ENCODE measurements around the gene RHEB.

The RHEB gene, protein sequence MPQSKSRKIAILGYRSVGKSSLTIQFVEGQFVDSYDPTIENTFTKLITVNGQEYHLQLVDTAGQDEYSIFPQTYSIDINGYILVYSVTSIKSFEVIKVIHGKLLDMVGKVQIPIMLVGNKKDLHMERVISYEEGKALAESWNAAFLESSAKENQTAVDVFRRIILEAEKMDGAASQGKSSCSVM

DNA sequence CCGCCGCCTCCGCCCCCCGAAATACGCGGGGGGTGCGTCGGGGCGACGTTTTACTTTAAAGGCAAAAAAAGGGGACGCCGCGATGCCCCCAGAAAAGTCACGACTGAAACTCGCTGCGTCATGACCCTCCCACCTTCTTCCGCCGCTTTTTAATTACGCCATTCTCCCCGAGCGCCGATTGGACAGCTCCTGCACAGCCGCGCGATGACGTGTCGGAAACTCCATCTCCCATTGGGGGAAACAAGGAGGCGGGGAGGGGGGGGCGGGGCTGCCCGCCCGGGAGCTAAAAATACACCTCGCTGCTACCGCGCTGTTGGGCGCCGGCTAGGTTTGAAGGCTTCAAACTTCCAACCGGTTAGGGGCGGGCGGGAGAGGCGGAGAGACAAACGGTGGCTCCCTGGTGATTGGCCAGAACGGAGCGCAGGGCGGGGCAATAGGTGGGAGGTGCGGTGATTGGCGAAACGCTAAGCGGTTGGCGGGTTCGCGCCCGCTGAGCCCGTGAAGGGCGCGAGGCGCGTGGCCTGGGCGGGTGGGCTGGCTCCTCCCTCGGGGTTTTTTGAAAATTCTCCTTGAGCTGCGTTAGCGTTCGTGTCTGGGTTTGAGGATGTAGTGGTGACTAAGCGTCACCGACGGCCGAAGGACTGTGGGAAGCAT, at the start of gene RHEB:
Gene RHEB, minus strand, starts transcription at position 131 of the 654 bp plus-strand sequence. CDS start 384 bp downstream, outside the sequence.
- Histone ChIP-seq H3K9me3 (ENCODE audit: control insufficient read depth, insufficient read depth, low read depth, low read length) (0 out of 2 replicates have a peak, but pooled peaks cover 2% of the 10 kb centered on the region), H3K4me1 (ENCODE audit: control insufficient read depth, insufficient read depth, low read length) (peaks cover 11% of the 10 kb centered on the region; the same call in 1 of the 2 replicates), H3K4me3 (ENCODE audit: low read depth, low read length) (peak within 1 kb of the TSS; percentile 77), H3K27me3 (ENCODE audit: control insufficient read depth, insufficient read depth, low read length) (0 out of 2 replicates have a peak, but pooled peaks cover 4% of the 10 kb centered on the region), H3K36me3 (ENCODE audit: control insufficient read depth, insufficient read depth, low read length) (0 out of 2 replicates have a peak, but pooled peaks cover 4% of the 10 kb centered on the region), H3K9ac (ENCODE audit: low read length) (peak within 1 kb of the TSS; percentile 94), H3K27ac (ENCODE audit: low read depth, low read length) (peak within 1 kb of the TSS; percentile 88)

DNA sequence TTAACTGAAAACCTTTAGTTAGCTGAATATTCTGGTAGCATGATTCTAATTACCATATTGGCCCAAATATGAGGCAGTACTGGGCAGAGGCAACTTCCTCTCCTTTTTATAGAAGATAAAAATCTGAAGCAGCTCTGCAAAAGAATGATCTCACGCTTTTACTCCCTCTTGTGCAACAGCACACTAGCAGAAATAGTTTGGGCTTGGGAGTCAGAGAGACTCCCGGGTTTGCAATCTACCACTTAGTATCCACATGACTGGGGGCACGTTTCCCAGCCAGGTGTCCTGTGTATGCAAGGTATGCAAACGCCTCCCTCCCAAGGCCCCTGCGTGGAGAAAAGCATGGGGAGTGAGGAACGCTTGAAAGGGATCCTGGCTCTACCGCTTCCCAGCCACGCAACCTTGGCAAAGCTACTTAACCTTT, 47.2 kb upstream of the RHEB start:
- no peaks in the 10 kb centered on the region for H3K9me3 ChIP-seq (ENCODE audit: control insufficient read depth, insufficient read depth, low read depth, low read length)
- H3K27ac ChIP-seq (ENCODE audit: low read depth, low read length), result no peak overlapping the region
- H3K9ac ChIP-seq (ENCODE audit: low read length), result no peak overlapping the region
- no peak overlapping the region for H3K4me3 ChIP-seq (ENCODE audit: low read depth, low read length)
- H3K36me3 ChIP-seq (ENCODE audit: control insufficient read depth, insufficient read depth, low read length), result peaks cover 8% of the 10 kb centered on the region; the same call in 1 of the 2 replicates
- no peaks in the 10 kb centered on the region for H3K4me1 ChIP-seq (ENCODE audit: control insufficient read depth, insufficient read depth, low read length)
- no peaks in the 10 kb centered on the region for H3K27me3 ChIP-seq (ENCODE audit: control insufficient read depth, insufficient read depth, low read length)

DNA sequence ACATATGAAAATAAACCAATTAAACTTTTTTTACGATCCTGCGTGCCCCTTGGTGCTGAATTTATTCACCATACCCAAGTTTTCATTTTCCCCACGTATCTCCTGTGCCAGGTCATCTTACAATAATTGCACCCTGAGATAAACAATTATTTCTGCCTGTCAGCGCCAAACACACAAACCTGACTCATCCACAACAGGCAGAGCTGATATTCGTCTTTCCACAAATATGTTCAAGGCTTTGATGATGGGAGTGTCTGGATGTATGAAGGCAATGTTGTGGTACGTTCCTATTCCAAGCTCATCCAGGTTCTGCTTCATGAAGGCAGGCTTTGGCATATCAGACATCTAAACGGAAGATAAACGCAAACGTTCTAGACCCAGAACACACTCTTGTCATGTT, 45.8 kb upstream of the RHEB start:
- peaks cover 8% of the 10 kb centered on the region; the same call in 1 of the 2 replicates for H3K36me3 ChIP-seq (ENCODE audit: control insufficient read depth, insufficient read depth, low read length)
- no peak overlapping the region for H3K9ac ChIP-seq (ENCODE audit: low read length)
- H3K9me3 ChIP-seq (ENCODE audit: control insufficient read depth, insufficient read depth, low read depth, low read length), result no peaks in the 10 kb centered on the region
- no peak overlapping the region for H3K4me3 ChIP-seq (ENCODE audit: low read depth, low read length)
- H3K27ac ChIP-seq (ENCODE audit: low read depth, low read length), result no peak overlapping the region
- H3K4me1 ChIP-seq (ENCODE audit: control insufficient read depth, insufficient read depth, low read length), result no peaks in the 10 kb centered on the region
- H3K27me3 ChIP-seq (ENCODE audit: control insufficient read depth, insufficient read depth, low read length), result no peaks in the 10 kb centered on the region

DNA sequence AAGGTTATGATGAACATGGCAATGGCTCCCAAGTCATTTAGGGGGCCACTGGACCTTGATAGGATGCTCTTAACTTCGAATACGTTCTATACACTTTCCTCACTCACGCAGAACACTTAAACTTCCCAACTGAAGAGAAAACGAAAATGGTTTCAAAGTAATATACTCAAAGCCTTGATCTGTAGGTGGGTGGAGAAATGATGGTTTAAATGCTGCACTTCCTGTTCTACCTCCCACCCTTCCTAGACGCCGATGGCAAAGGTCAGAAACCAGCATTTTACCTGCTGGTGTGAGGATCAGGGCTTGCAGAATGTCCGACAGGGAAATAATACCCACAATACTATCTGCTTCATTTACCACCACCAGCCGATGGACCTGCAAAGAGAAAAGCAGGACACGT, 40.5 kb upstream of the RHEB start:
- Histone ChIP-seq H3K27ac (ENCODE audit: low read depth, low read length) (no peak overlapping the region), H3K27me3 (ENCODE audit: control insufficient read depth, insufficient read depth, low read length) (no peaks in the 10 kb centered on the region), H3K9ac (ENCODE audit: low read length) (no peak overlapping the region), H3K4me1 (ENCODE audit: control insufficient read depth, insufficient read depth, low read length) (no peaks in the 10 kb centered on the region), H3K4me3 (ENCODE audit: low read depth, low read length) (no peak overlapping the region), H3K9me3 (ENCODE audit: control insufficient read depth, insufficient read depth, low read depth, low read length) (no peaks in the 10 kb centered on the region), H3K36me3 (ENCODE audit: control insufficient read depth, insufficient read depth, low read length) (peaks cover 19% of the 10 kb centered on the region)

DNA sequence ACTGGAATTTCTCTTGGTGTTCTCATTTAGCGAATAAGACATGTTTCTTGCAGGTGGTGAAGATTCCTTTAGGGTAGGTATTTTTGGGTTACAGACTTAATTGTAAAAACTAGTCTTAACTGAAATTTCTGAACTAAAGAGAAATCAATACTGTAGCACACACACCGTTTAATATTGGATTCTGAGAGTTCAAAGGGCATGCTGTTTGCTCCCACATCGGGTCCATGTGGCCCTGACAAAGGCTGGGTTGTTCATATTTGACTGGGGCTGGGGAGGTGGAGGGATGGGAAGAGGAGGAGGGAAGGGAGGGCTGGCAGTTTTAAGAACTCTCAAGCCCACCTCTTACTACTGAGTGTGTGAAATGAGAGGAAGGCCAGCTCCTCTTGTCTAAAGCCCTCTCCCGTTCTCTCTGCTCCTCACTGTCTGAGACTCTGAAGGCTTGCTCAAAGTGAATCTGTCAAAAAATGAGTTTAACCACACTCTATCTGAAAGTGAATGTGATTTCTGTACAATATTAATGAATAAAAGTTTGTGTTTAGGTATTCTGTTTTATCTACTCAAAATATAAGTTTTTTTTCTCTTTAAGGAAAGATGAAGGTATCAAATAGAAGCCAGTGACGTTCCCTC, 40.0 kb upstream of the RHEB start:
- Histone ChIP-seq H3K4me3 (ENCODE audit: low read depth, low read length) (no peak overlapping the region), H3K36me3 (ENCODE audit: control insufficient read depth, insufficient read depth, low read length) (peaks cover 19% of the 10 kb centered on the region), H3K27ac (ENCODE audit: low read depth, low read length) (no peak overlapping the region), H3K4me1 (ENCODE audit: control insufficient read depth, insufficient read depth, low read length) (no peaks in the 10 kb centered on the region), H3K9me3 (ENCODE audit: control insufficient read depth, insufficient read depth, low read depth, low read length) (no peaks in the 10 kb centered on the region), H3K27me3 (ENCODE audit: control insufficient read depth, insufficient read depth, low read length) (no peaks in the 10 kb centered on the region), H3K9ac (ENCODE audit: low read length) (no peak overlapping the region)

DNA sequence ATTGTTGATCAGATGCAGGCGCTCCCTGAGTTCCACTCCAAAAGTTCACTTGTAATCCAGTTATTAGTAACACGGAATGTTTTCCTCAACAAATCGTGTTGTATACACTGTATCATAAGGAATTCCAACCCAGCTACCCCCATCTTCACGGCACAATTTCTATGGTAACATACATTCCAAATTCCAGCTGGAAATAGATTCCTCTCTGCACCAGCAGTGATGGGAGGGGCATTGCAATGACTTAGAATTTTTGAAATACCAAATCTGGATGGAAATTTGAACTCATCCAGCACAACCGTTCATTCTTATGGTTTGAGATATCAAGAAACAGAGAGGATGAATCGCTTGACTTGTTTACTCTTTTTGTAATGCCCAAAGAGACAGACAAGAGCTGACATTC, 38.9 kb upstream of the RHEB start:
- H3K9ac ChIP-seq (ENCODE audit: low read length), result no peak overlapping the region
- no peaks in the 10 kb centered on the region for H3K9me3 ChIP-seq (ENCODE audit: control insufficient read depth, insufficient read depth, low read depth, low read length)
- no peaks in the 10 kb centered on the region for H3K4me1 ChIP-seq (ENCODE audit: control insufficient read depth, insufficient read depth, low read length)
- no peak overlapping the region for H3K27ac ChIP-seq (ENCODE audit: low read depth, low read length)
- no peak overlapping the region for H3K4me3 ChIP-seq (ENCODE audit: low read depth, low read length)
- H3K36me3 ChIP-seq (ENCODE audit: control insufficient read depth, insufficient read depth, low read length), result peaks cover 15% of the 10 kb centered on the region
- H3K27me3 ChIP-seq (ENCODE audit: control insufficient read depth, insufficient read depth, low read length), result no peaks in the 10 kb centered on the region

DNA sequence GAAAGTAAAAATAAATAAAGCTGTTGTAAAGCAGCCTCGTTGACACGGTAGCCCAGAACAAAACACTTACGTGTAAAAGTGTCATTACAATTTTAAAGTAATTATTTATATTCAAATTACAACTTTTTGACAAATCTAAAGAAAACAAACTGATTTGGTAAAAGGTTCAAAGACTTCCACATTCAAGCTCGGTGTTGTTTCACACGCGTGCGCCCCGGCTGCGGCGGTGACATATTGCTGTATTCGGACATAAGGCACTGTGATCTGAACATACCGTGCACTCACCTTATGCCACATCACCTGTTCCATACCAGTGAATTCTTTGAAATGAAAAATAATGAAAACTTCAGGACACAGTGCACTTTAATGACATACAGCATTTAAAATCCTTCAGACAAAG, 36.9 kb upstream of the RHEB start:
- Histone ChIP-seq H3K9ac (ENCODE audit: low read length) (no peak overlapping the region), H3K27me3 (ENCODE audit: control insufficient read depth, insufficient read depth, low read length) (no peaks in the 10 kb centered on the region), H3K9me3 (ENCODE audit: control insufficient read depth, insufficient read depth, low read depth, low read length) (no peaks in the 10 kb centered on the region), H3K27ac (ENCODE audit: low read depth, low read length) (no peak overlapping the region), H3K4me3 (ENCODE audit: low read depth, low read length) (no peak overlapping the region), H3K4me1 (ENCODE audit: control insufficient read depth, insufficient read depth, low read length) (no peaks in the 10 kb centered on the region), H3K36me3 (ENCODE audit: control insufficient read depth, insufficient read depth, low read length) (peaks cover 11% of the 10 kb centered on the region)

DNA sequence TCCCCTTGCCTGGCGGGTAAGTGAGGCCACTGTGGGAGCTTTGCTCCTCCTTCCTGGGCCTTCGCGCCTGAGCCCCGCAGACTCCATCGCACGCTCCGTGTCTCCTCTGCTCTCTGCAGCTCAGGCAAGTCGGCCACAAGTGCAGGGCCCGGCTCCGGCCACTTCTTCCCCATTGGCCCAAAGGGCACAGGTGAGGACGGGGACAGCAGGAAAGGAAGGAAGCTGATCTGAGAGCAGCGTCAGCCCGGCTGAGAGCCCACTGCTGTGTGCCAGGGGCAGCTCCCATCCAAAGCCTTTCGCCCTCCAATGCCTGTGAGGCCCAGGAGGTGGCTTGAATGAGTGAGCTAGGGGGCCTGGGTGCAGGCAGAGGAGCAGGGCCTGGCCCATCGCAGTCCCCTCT, 33.7 kb upstream of the RHEB start:
- Histone ChIP-seq H3K4me1 (ENCODE audit: control insufficient read depth, insufficient read depth, low read length) (no peaks in the 10 kb centered on the region), H3K4me3 (ENCODE audit: low read depth, low read length) (no peak overlapping the region), H3K9ac (ENCODE audit: low read length) (no peak overlapping the region), H3K9me3 (ENCODE audit: control insufficient read depth, insufficient read depth, low read depth, low read length) (peaks cover 5% of the 10 kb centered on the region), H3K27me3 (ENCODE audit: control insufficient read depth, insufficient read depth, low read length) (no peaks in the 10 kb centered on the region), H3K36me3 (ENCODE audit: control insufficient read depth, insufficient read depth, low read length) (no peaks in the 10 kb centered on the region), H3K27ac (ENCODE audit: low read depth, low read length) (no peak overlapping the region)

DNA sequence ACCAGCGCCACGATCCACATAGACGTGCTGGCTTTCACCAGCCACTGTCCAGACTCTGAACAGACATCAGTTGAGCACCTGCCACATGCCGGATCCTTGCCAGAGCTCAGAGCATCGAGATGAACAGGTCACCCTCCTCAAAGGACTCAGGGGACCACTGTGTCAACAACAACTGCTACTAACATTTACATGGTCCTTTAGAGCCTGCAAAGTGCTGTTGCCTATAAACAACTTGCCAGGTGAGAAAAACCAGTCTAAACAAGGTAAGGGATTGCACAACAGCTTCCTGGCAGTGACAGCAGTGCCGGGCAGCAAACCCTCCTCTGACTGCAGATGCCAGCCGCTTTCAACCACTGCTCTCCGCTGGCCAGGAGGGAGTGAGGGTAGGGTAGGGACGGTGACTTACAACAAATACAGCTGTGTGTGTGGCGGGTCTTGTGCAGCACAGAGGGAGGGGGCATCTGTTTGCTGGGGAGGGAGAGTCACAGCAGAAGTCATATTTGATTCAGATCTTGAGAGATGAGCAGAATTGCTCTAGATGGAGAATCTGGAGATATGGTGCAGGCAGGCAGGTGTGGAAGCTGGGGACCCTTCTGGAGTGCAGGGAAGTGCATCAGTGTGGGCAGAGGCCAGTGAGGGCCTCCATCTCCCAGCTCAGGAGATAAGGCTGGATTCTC, 32.8 kb upstream of the RHEB start:
- H3K4me3 ChIP-seq (ENCODE audit: low read depth, low read length), result no peak overlapping the region
- H3K27ac ChIP-seq (ENCODE audit: low read depth, low read length), result no peak overlapping the region
- no peaks in the 10 kb centered on the region for H3K4me1 ChIP-seq (ENCODE audit: control insufficient read depth, insufficient read depth, low read length)
- H3K9ac ChIP-seq (ENCODE audit: low read length), result no peak overlapping the region
- H3K9me3 ChIP-seq (ENCODE audit: control insufficient read depth, insufficient read depth, low read depth, low read length), result peaks cover 5% of the 10 kb centered on the region
- H3K27me3 ChIP-seq (ENCODE audit: control insufficient read depth, insufficient read depth, low read length), result no peaks in the 10 kb centered on the region
- H3K36me3 ChIP-seq (ENCODE audit: control insufficient read depth, insufficient read depth, low read length), result no peaks in the 10 kb centered on the region

DNA sequence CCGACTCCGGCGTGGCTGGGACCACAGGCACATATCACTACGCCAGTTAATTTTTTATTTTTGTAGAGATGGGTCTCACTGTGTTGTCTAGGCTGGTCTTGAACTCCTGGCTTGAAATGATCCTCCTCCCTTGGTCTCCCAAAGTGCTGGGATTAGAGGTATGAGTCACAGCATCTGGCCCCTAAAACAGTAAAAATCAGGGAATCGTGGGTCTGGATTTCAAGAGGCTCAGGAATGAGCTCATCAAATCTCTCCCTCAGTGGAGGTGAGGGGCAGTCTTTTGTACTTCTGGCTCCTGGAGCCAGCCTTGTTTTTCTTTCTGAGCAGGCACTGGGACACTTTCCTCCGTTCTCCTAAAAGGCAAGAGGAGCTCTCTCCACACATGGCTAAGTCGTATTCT, 32.1 kb upstream of the RHEB start:
- H3K27ac ChIP-seq (ENCODE audit: low read depth, low read length), result no peak overlapping the region
- H3K9me3 ChIP-seq (ENCODE audit: control insufficient read depth, insufficient read depth, low read depth, low read length), result peaks cover 5% of the 10 kb centered on the region
- no peak overlapping the region for H3K9ac ChIP-seq (ENCODE audit: low read length)
- no peaks in the 10 kb centered on the region for H3K36me3 ChIP-seq (ENCODE audit: control insufficient read depth, insufficient read depth, low read length)
- H3K27me3 ChIP-seq (ENCODE audit: control insufficient read depth, insufficient read depth, low read length), result no peaks in the 10 kb centered on the region
- H3K4me3 ChIP-seq (ENCODE audit: low read depth, low read length), result no peak overlapping the region
- H3K4me1 ChIP-seq (ENCODE audit: control insufficient read depth, insufficient read depth, low read length), result no peaks in the 10 kb centered on the region

All from HUES6 (cell line).